Adipose tissue (tissue), 3 donors: Measurements from ENCODE around the gene BMP5. TPM values are rescaled to one million over a fixed set of nuclear protein-coding genes. Genes with fewer than 3 reads are reported as not detected.

Source experiments
- H3K27ac ChIP-seq: one replicate; pipeline ENCODE4 v1.5.1; 2013; ENCODE audit warnings: low read depth, low read length
- WGBS, 3 donors: extraction: QIAGEN DNeasy Blood & Tissue Kit; methylation state at CpG; one replicate each; pipeline ENCODE4 v1.1.7; 2013; 5-methylcytosine and 5-hydroxymethylcytosine counted together
- polyA plus RNA-seq, 3 donors: library from polyadenylated mRNA; stranded (reverse); fragments of 200-250 nt; gene quantifications; one replicate each; pipeline ENCODE4 v1.2.3, GENCODE V29; 2013
- donor health status: healthy with polysubstance abuse.
- donor health status: Bipolar disorder and iron deficiency.
- donor health status: healthy.

BMP5 gene
- polyA plus RNA-seq, 3 donors, result 0.09 to 0.26 (median 0.11) TPM

GRCh38 chr6:55882718-55883569 is 7.6 kb upstream of the BMP5 start:
- WGBS, 3 donors, result 52 to 84% (median 80%) methylated on average over 1 of the region's 1 CpG

GRCh38 chr6:55877283-55877682 is 1.9 kb upstream of the BMP5 start:
- no peak overlapping the region for H3K27ac ChIP-seq
- whole genome bisulfite sequencing, 3 donors, result 52 to 62% (median 60%) methylated on average over 3 of the region's 3 CpGs

More at GRCh38 chr6:55882718-55883569, 7.6 kb upstream of the BMP5 start:
- H3K27ac ChIP-seq, result no peak overlapping the region

- 75 to 91% (median 85%) methylated on average over 6 of the region's 6 CpGs for WGBS, 3 donors
- no peak overlapping the region for H3K27ac ChIP-seq
Measured at GRCh38 chr6:55874316-55874715, 1.1 kb downstream of the BMP5 start.

- 80 to 88% (median 84%) methylated on average over 3 of the region's 3 CpGs for WGBS, 3 donors
- H3K27ac ChIP-seq, result no peak overlapping the region
Measured at GRCh38 chr6:55872866-55873265, 2.5 kb downstream of the BMP5 start.

- no peak overlapping the region for H3K27ac ChIP-seq
- 89 to 91% (median 89%) methylated on average over 3 of the region's 3 CpGs for WGBS, 3 donors
Measured at GRCh38 chr6:55870181-55870813, 5.1 kb downstream of the BMP5 start.

GRCh38 chr6:55869674-55870073 is 5.7 kb downstream of the BMP5 start:
- 41 to 53% (median 41%) methylated on average over 1 of the region's 1 CpG for WGBS, 3 donors
- no peak overlapping the region for H3K27ac ChIP-seq

- H3K27ac ChIP-seq, result no peak overlapping the region
- 42 to 49% (median 46%) methylated on average over 5 of the region's 5 CpGs for WGBS, 3 donors
Measured at GRCh38 chr6:55868771-55869479, 6.5 kb downstream of the BMP5 start.

GRCh38 chr6:55868176-55868575 is 7.2 kb downstream of the BMP5 start:
- WGBS, 3 donors, result 28 to 51% (median 44%) methylated on average over 1 of the region's 1 CpG
- H3K27ac ChIP-seq, result no peak overlapping the region

- no peak overlapping the region for H3K27ac ChIP-seq
- WGBS, 3 donors, result 80 to 84% (median 83%) methylated on average over 2 of the region's 2 CpGs
Measured at GRCh38 chr6:55866128-55866527, 9.3 kb downstream of the BMP5 start.

- H3K27ac ChIP-seq, result no peak overlapping the region
- WGBS, 3 donors, result 88 to 91% (median 89%) methylated on average over 7 of the region's 7 CpGs
Measured at GRCh38 chr6:55853008-55854001, 22.1 kb downstream of the BMP5 start.

GRCh38 chr6:55841341-55841740 is 34.0 kb downstream of the BMP5 start:
- no peak overlapping the region for H3K27ac ChIP-seq

- no peak overlapping the region for H3K27ac ChIP-seq
Measured at GRCh38 chr6:55839080-55839479, 36.3 kb downstream of the BMP5 start.

GRCh38 chr6:55836945-55837344 is 38.4 kb downstream of the BMP5 start:
- 47 to 69% (median 64%) methylated on average over 4 of the region's 4 CpGs for WGBS, 3 donors
- H3K27ac ChIP-seq, result no peak overlapping the region

- H3K27ac ChIP-seq, result no peak overlapping the region
- 10 to 54% (median 45%) methylated on average over 3 of the region's 3 CpGs for WGBS, 3 donors
Measured at GRCh38 chr6:55836481-55836880, 38.9 kb downstream of the BMP5 start.

- H3K27ac ChIP-seq, result no peak overlapping the region
- 79 to 86% (median 80%) methylated on average over 1 of the region's 1 CpG for WGBS, 3 donors
Measured at GRCh38 chr6:55835220-55835619, 40.2 kb downstream of the BMP5 start.

GRCh38 chr6:55833284-55833683 is 42.1 kb downstream of the BMP5 start:
- no peak overlapping the region for H3K27ac ChIP-seq
- WGBS, 3 donors, result 72 to 89% (median 79%) methylated on average over 2 of the region's 2 CpGs

GRCh38 chr6:55827818-55828522 is 47.4 kb downstream of the BMP5 start:
- H3K27ac ChIP-seq, result no peak overlapping the region

GRCh38 chr6:55826941-55827340 is 48.4 kb downstream of the BMP5 start:
- WGBS, 3 donors, result 69 to 93% (median 89%) methylated on average over 1 of the region's 1 CpG
- H3K27ac ChIP-seq, result no peak overlapping the region
